Measurements from ENCODE around the gene TAGAP.

GRCh38 chr6:159041181-159041580 lies 3.6 kb downstream of the TAGAP start:
- TF ChIP-seq CTCF (conservative IDR thresholded peaks at IDR 0.05; ENCODE audit: low read length) (no peak), EZH2phosphoT487 (IDR thresholded peaks at IDR 0.05; ENCODE audit: borderline replicate concordance, low read depth, low read length) (no peak)
